Measurements from ENCODE around the gene MT2A. TPM values are rescaled to one million over a fixed set of nuclear protein-coding genes. Genes with fewer than 3 reads are reported as not detected.

MT2A gene
- total and polyA plus RNA-seq, 10 of the 15 experiments (the other 5 are each of a cell fraction or from before 2014, with no cell fraction given), result 7.3 to 271 (median 53.5) TPM

DNA sequence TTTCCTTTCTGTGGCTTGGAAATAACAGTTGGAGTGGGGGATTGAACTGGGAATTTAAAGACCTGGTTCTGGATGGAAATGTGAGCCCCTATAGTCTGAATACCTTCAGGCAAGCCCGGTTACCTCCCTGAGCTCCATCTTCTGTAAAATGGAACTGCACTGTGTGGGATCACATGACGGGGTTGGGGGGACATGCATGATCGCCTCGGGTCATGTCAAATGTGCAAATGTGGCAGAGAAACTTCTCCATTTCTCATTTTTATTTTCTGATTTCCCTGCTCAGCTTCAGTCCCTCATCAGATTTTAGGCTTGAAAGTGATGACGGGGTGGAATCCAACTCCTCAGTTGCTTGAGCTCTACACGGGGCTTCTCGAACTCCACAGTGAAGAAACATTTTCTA, 44.8 kb downstream of the MT2A start:
- RAD21 ChIA-PET (ENCODE audit: unreplicated experiment), result interaction anchor here (0.7 to 1.7 kb wide), 3 partner anchors 20 to 119 kb away, joined by 3 to 4 read pairs (median 3); no protein-coding TSS in a partner anchor
- no peak for TF ChIP-seq RAD51 (IDR thresholded peaks at IDR 0.05)
- no peak for TF ChIP-seq BCL11A (IDR thresholded peaks at IDR 0.05; ENCODE audit: low read depth, low read length)
- no peak for TF ChIP-seq NFYA (IDR thresholded peaks at IDR 0.05; ENCODE audit: borderline replicate concordance, low read depth, low read length)
- TF ChIP-seq CREM (IDR thresholded peaks at IDR 0.05; ENCODE audit: low read depth), result no peak
- TF ChIP-seq PBX3 (IDR thresholded peaks at IDR 0.05; ENCODE audit: insufficient replicate concordance, low read depth, low read length), result no peak
- no peak for TF ChIP-seq YBX1 (IDR thresholded peaks at IDR 0.05)
- no peak for TF ChIP-seq FOXM1 (IDR thresholded peaks at IDR 0.05; ENCODE audit: low read depth, low read length)
- in situ Hi-C loops (cut with MboI), result no loop called here
- Histone ChIP-seq H3K9ac (ENCODE audit: control insufficient read depth, insufficient read depth, low read length) (no peak overlapping the region), H3K79me2 (ENCODE audit: control insufficient read depth, insufficient read depth, low read length) (no peaks in the 10 kb centered on the region), H3K4me1 (ENCODE audit: control insufficient read depth, insufficient read depth, low read length) (no peaks in the 10 kb centered on the region), H4K20me1 (ENCODE audit: control insufficient read depth, insufficient read depth) (no peaks in the 10 kb centered on the region), H3K27me3 (replicated peaks in 1 of 2; ENCODE audit: control insufficient read depth in 2 of 2, insufficient read depth in 2 of 2, low read length in 1 of 2) (peaks cover 4 to 7% of the 10 kb centered on the region in 2 experiments; a peak in 3 of 4 replicates), H3K4me3 (no peak overlapping the region), H2AFZ (ENCODE audit: control insufficient read depth, low read depth, low read length) (no peak overlapping the region), H3K27ac (ENCODE audit: control insufficient read depth, insufficient read depth) (no peak overlapping the region), H3K4me2 (ENCODE audit: control insufficient read depth, insufficient read depth) (no peak overlapping the region), H3K36me3 (ENCODE audit: control insufficient read depth in 2 of 2, insufficient read depth in 2 of 2, low read length in 1 of 2) (no peaks in the 10 kb centered on the region), H3K9me3 (replicated peaks; ENCODE audit: control insufficient read depth, insufficient read depth, low read length) (no peaks in the 10 kb centered on the region)
- intact Hi-C loops (cut with micrococcal nuclease; ENCODE audit: unreplicated experiment), result no loop called here
- POLR2A ChIA-PET, result no interaction called here
- DNase-seq (ENCODE audit: low read depth, low spot score) (no peak), FAIRE-seq (no peak), ATAC-seq (no peak)
- no TSS peak for BruUV-seq (replicated peaks)
- WGBS (ENCODE audit: insufficient coverage, insufficient replicate concordance, low lambda C conversion rate, missing lambda C conversion rate), result 6% methylated on average over 7 of the region's 7 CpGs
- CTCF ChIA-PET, result interaction anchor here (1.5 kb wide), 1 partner anchor 140 kb away, joined by 3 read pairs; no protein-coding TSS in a partner anchor
- SMC1A ChIA-PET (ENCODE audit: uncharacterized antibody, unreplicated experiment), result interaction anchor here (1.7 kb wide), 1 partner anchor 49 kb away, joined by 4 read pairs; no protein-coding TSS in a partner anchor

All from GM12878 (cell line).